PC-9 (cell line): ENCODE results near the gene SLC5A9.
"Not testable (repeated sequence)": the region's sequence is repeated elsewhere in the genome, so short reads cannot be mapped to it uniquely, and the experiment has no call there.

ENCODE experiments used
- CTCF ChIP-seq: fragments of 200-600 bp; sonication (generic); conservative IDR thresholded peaks from 2 replicates; pipeline ENCODE4 v1.6.1; 2017; ENCODE audit warnings: mixed run types, antibody characterized with exemption, mild to moderate bottlenecking, moderate library complexity
- EZH2 ChIP-seq: fragments of 200-600 bp; sonication (generic); IDR thresholded peaks from 2 replicates; pipeline ENCODE4 v1.8.0; 2017; ENCODE audit warnings: antibody characterized with exemption, low read depth

- not testable (repeated sequence) for TF ChIP-seq EZH2, CTCF
Observed at GRCh38 chr1:48284696-48285420, 62.3 kb downstream of the SLC5A9 start.
